SK-N-SH (cell line): ENCODE data around the gene AWAT1.

Source experiments
- CTCF ChIP-seq: fragments of 200-600 bp; sonication (generic); IDR thresholded peaks from 2 replicates; pipeline ENCODE4 v1.6.1; 2017; ENCODE audit warnings: antibody characterized with exemption, mild to moderate bottlenecking, moderate library complexity
- POLR2AphosphoS5 ChIP-seq: IDR thresholded peaks from 2 replicates; pipeline ENCODE4 v1.6.1; 2012; ENCODE audit warnings: low read depth, low read length
- RAD21 ChIP-seq: IDR thresholded peaks from 2 replicates; pipeline ENCODE4 v1.6.1; 2012; ENCODE audit warnings: mild to moderate bottlenecking, low read length
- SMC3 ChIP-seq: IDR thresholded peaks from 2 replicates; pipeline ENCODE4 v1.6.1; 2012; ENCODE audit warnings: low read depth, low read length, improper control_type of control experiment
- TF ChIP-seq, protein P1 (sequence below): fragments of 150-350 bp; IDR thresholded peaks from 2 replicates; pipeline ENCODE4 v1.6.1; 2016; ENCODE audit warnings: mild to moderate bottlenecking, low read depth, low read length

- no peak for TF ChIP-seq SMC3
- TF ChIP-seq CTCF = no peak
- TF ChIP-seq, protein P1, sequence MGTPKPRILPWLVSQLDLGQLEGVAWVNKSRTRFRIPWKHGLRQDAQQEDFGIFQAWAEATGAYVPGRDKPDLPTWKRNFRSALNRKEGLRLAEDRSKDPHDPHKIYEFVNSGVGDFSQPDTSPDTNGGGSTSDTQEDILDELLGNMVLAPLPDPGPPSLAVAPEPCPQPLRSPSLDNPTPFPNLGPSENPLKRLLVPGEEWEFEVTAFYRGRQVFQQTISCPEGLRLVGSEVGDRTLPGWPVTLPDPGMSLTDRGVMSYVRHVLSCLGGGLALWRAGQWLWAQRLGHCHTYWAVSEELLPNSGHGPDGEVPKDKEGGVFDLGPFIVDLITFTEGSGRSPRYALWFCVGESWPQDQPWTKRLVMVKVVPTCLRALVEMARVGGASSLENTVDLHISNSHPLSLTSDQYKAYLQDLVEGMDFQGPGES = no peak
- TF ChIP-seq POLR2AphosphoS5 = no peak
- no peak for TF ChIP-seq RAD21
These were observed 47.5 kb downstream of the AWAT1 start, which contains the start of gene RAB41 for GRCh38 chrX:70281951-70282350.
